Astrocyte of the cerebellum (primary cell): ENCODE measurements around the gene TRABD2B.

Source experiments
- DNase-seq: peaks from one replicate; pipeline ENCODE4 v3.0.0-alpha.2; 2011; ENCODE audit warnings: low read depth
- H3K4me3 ChIP-seq: 2 replicates; pipeline ENCODE4 v1.5.1; 2011; ENCODE audit warnings: mild to moderate bottlenecking, low read depth, low read length, moderate library complexity
- in situ Hi-C: cut with HindIII; loops from 2 replicates; pipeline ENCODE4 v1.10.0; 2017; ENCODE audit warnings: low sequenced_read_pairs
- TF ChIP-seq, protein P1 (sequence below): IDR thresholded peaks from 2 replicates; pipeline ENCODE4 v1.5.1; 2012; ENCODE audit warnings: low read length, low read depth, moderate library complexity, mild to moderate bottlenecking; ENCODE audit errors: missing control alignments

The TRABD2B gene

DNA sequence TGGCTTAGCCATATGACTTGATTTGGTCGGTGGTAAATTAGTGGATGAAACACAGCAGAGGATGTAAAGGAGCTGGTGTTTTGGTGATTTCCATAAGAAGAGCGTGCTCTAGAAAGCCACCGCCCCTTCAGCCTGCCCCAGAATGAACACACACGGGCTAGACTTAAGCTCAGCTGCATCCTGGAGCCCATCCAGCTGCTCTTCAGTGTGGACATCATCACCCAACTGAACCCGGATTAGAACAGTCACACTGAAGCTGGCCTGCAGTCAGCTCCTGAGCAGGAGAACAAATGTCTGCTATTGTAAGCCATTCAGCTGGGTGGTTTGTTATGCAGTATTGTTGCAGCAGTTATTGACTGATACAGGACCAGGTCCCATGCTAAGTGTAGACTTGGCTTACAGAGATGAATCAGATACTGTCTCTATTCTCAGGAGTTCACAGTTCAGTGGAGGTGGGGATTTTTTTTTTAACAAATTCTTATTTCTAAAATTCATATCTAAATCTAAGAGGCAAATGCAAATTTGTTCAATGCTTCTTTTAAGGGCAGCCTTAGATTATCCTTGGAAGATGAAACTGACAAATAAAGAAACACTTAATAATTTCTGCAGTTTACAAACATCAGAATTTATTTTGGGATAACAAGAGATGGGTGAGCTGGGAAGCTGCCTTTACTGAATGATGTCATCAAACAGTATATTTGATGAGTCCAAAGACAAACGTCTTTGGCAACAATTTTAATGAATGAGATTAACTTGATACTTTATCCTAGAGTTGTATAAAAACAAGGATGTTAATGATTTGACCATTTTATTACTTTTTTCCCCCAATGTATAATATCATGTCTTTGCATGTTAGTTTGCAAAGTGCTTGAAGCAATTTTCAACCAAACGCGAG lies 251.2 kb downstream of the TRABD2B start:
- TF ChIP-seq, protein P1, sequence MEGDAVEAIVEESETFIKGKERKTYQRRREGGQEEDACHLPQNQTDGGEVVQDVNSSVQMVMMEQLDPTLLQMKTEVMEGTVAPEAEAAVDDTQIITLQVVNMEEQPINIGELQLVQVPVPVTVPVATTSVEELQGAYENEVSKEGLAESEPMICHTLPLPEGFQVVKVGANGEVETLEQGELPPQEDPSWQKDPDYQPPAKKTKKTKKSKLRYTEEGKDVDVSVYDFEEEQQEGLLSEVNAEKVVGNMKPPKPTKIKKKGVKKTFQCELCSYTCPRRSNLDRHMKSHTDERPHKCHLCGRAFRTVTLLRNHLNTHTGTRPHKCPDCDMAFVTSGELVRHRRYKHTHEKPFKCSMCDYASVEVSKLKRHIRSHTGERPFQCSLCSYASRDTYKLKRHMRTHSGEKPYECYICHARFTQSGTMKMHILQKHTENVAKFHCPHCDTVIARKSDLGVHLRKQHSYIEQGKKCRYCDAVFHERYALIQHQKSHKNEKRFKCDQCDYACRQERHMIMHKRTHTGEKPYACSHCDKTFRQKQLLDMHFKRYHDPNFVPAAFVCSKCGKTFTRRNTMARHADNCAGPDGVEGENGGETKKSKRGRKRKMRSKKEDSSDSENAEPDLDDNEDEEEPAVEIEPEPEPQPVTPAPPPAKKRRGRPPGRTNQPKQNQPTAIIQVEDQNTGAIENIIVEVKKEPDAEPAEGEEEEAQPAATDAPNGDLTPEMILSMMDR = no peak
- in situ Hi-C loops = no loop called here
- no peak for DNase-seq
- H3K4me3 ChIP-seq = no peak overlapping the region

- H3K4me3 ChIP-seq = no peak overlapping the region
- DNase-seq = no peak
- TF ChIP-seq, protein P1 = no peak
- in situ Hi-C loops = no loop called here
Measured at GRCh38 chr1:47742890-47743760, 254.1 kb downstream of the TRABD2B start.

DNA sequence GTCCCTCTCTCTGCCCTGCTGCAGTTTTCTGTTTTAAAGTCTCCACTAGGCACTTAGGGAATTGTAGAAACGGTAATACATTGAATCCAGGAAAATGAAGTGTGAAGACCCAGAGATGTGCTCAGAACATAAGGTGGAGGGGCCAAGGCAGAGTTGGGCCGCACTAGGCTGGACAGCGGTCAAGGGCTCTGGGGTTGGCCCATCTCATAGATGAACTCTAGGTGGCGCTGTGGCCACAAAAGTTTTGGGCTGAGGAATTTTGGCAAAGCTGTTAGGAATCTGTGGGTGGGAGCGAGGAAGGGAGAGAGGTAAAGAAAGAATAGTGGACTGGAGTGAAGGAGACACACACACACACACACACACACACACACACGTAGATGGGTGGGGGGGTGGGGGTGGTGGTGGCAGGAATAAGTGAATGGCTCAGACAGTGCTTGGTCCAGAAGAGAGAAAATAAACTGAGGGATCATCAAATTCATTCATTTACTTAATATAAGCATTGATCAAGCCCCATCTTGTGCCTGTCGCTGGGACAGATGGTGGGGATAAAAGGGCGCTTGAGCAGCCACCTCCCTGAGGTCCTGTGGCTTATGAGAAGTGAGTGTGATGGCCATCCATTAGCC lies 258.5 kb downstream of the TRABD2B start:
- H3K4me3 ChIP-seq = no peak overlapping the region
- DNase-seq = peak; percentile 15
- TF ChIP-seq, protein P1 = peak; percentile 79
- in situ Hi-C loops = no loop called here

DNA sequence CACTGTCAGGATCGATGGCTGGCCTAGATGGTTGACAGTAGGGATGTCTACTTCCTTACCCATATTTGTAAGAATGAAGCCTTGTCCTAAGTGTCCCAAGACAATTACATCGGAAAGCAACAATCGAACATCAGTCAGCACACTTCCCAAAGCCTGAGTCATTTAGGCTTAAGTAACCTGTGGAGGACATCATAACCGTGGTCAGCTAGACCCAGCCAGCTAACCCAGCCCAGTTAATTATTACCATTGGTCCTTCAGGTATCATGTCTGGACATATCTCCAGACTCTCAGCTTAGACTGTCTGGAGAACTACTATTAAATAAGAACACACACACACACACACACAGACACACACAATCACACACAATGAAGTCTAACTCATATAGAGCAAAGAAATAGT lies 264.7 kb downstream of the TRABD2B start:
- H3K4me3 ChIP-seq = no peak overlapping the region
- TF ChIP-seq, protein P1 = no peak
- in situ Hi-C loops = no loop called here
- DNase-seq = no peak

DNA sequence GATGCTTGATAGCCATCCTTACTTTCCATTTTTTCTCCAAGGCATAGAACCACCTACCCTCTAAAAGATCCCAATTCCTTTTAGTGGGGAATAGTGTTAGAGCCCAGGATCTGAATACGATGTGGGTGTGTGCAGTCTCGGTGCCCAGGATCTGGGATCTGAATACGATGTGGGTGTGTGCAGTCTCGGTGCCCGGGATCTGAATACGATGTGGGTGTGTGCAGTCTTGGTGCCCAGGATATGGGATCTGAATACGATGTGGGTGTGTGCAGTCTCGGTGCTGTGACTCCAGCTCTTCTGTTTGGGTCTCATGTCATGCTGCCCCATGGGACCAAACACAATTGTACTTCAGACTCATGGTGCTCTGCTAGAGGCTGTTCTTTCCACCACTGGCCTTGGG lies 265.5 kb downstream of the TRABD2B start:
- in situ Hi-C loops = no loop called here
- H3K4me3 ChIP-seq = no peak overlapping the region
- DNase-seq = no peak
- TF ChIP-seq, protein P1 = no peak

GRCh38 chr1:47729685-47730084 lies 267.5 kb downstream of the TRABD2B start:
- no peak for DNase-seq
- no peak overlapping the region for H3K4me3 ChIP-seq
- in situ Hi-C loops = no loop called here
- TF ChIP-seq, protein P1 = no peak
